SU-DHL-6 (cell line): ENCODE data around the gene HMX1.

Source experiments
- H2AFZ ChIP-seq: fragments of 200-600 bp; sonication (generic); 2 replicates; pipeline ENCODE4 v1.6.1; 2014; ENCODE audit warnings: low read depth, mild to moderate bottlenecking, moderate library complexity, mixed read lengths, antibody characterized with exemption, low read length; ENCODE audit not compliant: severe bottlenecking
- H3F3A ChIP-seq: fragments of 200-600 bp; shearing (Covaris generic); 2 replicates; pipeline ENCODE4 v1.6.0; 2016; ENCODE audit warnings: antibody characterized with exemption, mild to moderate bottlenecking; ENCODE audit not compliant: insufficient read depth
- H3K27ac ChIP-seq: fragments of 200-600 bp; sonication (generic); 2 replicates; pipeline ENCODE4 v1.5.1; 2016; ENCODE audit warnings: low read depth, mild to moderate bottlenecking, low read length, moderate library complexity, mixed read lengths
- H3K27me3 ChIP-seq: fragments of 200-600 bp; sonication (generic), shearing (Covaris generic); 2 replicates; pipeline ENCODE4 v1.6.0; 2014; ENCODE audit warnings: mild to moderate bottlenecking, low read length
- H3K36me3 ChIP-seq: fragments of 200-600 bp; sonication (generic); 2 replicates; pipeline ENCODE4 v1.6.1; 2014; ENCODE audit warnings: mild to moderate bottlenecking, low read length, mixed read lengths
- H3K4me2 ChIP-seq: fragments of 300-600, 200-600 bp; shearing (Covaris generic), sonication (generic); 2 replicates; pipeline ENCODE4 v1.6.0; 2014; ENCODE audit warnings: low read length, low read depth, mild to moderate bottlenecking; ENCODE audit not compliant: poor library complexity, severe bottlenecking
- H3K4me3 ChIP-seq: fragments of 200-600 bp; sonication (generic); 2 replicates; pipeline ENCODE4 v1.5.1; 2014; ENCODE audit warnings: antibody characterized with exemption, low read length, mild to moderate bottlenecking, mixed read lengths; ENCODE audit not compliant: insufficient read depth, poor library complexity, severe bottlenecking
- H3K79me2 ChIP-seq: fragments of 200-600 bp; sonication (generic); 2 replicates; pipeline ENCODE4 v1.6.1; 2014; ENCODE audit warnings: mild to moderate bottlenecking, low read length, moderate library complexity; ENCODE audit not compliant: insufficient read depth
- H3K9ac ChIP-seq: fragments of 200-600 bp; sonication (generic); 2 replicates; pipeline ENCODE4 v1.7.0; 2014; ENCODE audit warnings: mild to moderate bottlenecking, low read length
- H3K9me2 ChIP-seq: fragments of 200-600 bp; sonication (generic); replicated peaks from 2 replicates; pipeline ENCODE4 v1.6.1; 2014; ENCODE audit warnings: low read length; ENCODE audit not compliant: insufficient read depth
- H3K9me3 ChIP-seq: fragments of 200-600 bp; sonication (generic); 2 replicates; pipeline ENCODE4 v1.6.1; 2014; ENCODE audit warnings: low read length, mixed read lengths; ENCODE audit not compliant: insufficient read depth
- H4K20me1 ChIP-seq: fragments of 200-600 bp; sonication (generic); 2 replicates; pipeline ENCODE4 v1.6.1; 2014; ENCODE audit warnings: low read depth, mild to moderate bottlenecking, antibody characterized with exemption, low read length, moderate library complexity, mixed read lengths
- CTCF ChIP-seq: fragments of 200-600 bp; sonication (generic); IDR thresholded peaks from one replicate; pipeline ENCODE4 v1.5.1; 2017; ENCODE audit warnings: antibody characterized with exemption, mild to moderate bottlenecking, low read length, moderate library complexity; ENCODE audit not compliant: insufficient read depth, poor library complexity, severe bottlenecking
- EZH2phosphoT487 ChIP-seq: fragments of 200-600 bp; sonication (generic), shearing (Covaris generic); conservative IDR thresholded peaks from 2 replicates; pipeline ENCODE4 v1.6.1; 2018; ENCODE audit warnings: mild to moderate bottlenecking, antibody characterized with exemption, low read length, moderate library complexity, mixed read lengths

Gene HMX1

GRCh38 chr4:8862334-8862733 is 9.3 kb downstream of the HMX1 start:
- Histone ChIP-seq H3K9me2 (no peaks in the 10 kb centered on the region), H2AFZ (no peak overlapping the region), H3K36me3 (no peaks in the 10 kb centered on the region), H4K20me1 (no peaks in the 10 kb centered on the region), H3F3A (no peaks in the 10 kb centered on the region), H3K79me2 (no peaks in the 10 kb centered on the region), H3K9me3 (no peaks in the 10 kb centered on the region), H3K9ac (no peak overlapping the region), H3K4me2 (no peak overlapping the region), H3K4me3 (no peak overlapping the region), H3K27me3 (no peaks in the 10 kb centered on the region), H3K27ac (no peak overlapping the region)
- TF ChIP-seq CTCF (no peak), EZH2phosphoT487 (no peak)

GRCh38 chr4:8861576-8862295 is 9.9 kb downstream of the HMX1 start:
- no peaks in the 10 kb centered on the region for H3K36me3 ChIP-seq
- H2AFZ ChIP-seq: no peak overlapping the region
- H3F3A ChIP-seq: no peaks in the 10 kb centered on the region
- no peaks in the 10 kb centered on the region for H3K9me3 ChIP-seq
- H3K4me3 ChIP-seq: no peak overlapping the region
- H3K27ac ChIP-seq: no peak overlapping the region
- TF ChIP-seq EZH2phosphoT487: no peak
- no peak for TF ChIP-seq CTCF
- no peak overlapping the region for H3K9ac ChIP-seq
- H3K27me3 ChIP-seq: no peaks in the 10 kb centered on the region
- H3K9me2 ChIP-seq: no peaks in the 10 kb centered on the region
- no peaks in the 10 kb centered on the region for H3K79me2 ChIP-seq
- no peak overlapping the region for H3K4me2 ChIP-seq
- no peaks in the 10 kb centered on the region for H4K20me1 ChIP-seq

- Histone ChIP-seq H3K27me3 (no peaks in the 10 kb centered on the region), H3K9ac (no peak overlapping the region), H3K4me2 (no peak overlapping the region), H3K79me2 (no peaks in the 10 kb centered on the region), H2AFZ (no peak overlapping the region), H3F3A (no peaks in the 10 kb centered on the region), H3K36me3 (no peaks in the 10 kb centered on the region), H3K27ac (no peak overlapping the region), H3K9me2 (no peaks in the 10 kb centered on the region), H3K9me3 (no peaks in the 10 kb centered on the region), H3K4me3 (no peak overlapping the region), H4K20me1 (no peaks in the 10 kb centered on the region)
- TF ChIP-seq CTCF (no peak), EZH2phosphoT487 (no peak)
Observed at GRCh38 chr4:8860892-8861575, 10.6 kb downstream of the HMX1 start.
